ENCODE data around the gene CDCA4.
"Not testable (repeated sequence)": the region's sequence is repeated elsewhere in the genome, so short reads cannot be mapped to it uniquely, and the experiment has no call there.

The CDCA4 gene

GRCh38 chr14:105056303-105056831 is 35.5 kb upstream of the CDCA4 start:
- DNase-seq = no peak

DNA sequence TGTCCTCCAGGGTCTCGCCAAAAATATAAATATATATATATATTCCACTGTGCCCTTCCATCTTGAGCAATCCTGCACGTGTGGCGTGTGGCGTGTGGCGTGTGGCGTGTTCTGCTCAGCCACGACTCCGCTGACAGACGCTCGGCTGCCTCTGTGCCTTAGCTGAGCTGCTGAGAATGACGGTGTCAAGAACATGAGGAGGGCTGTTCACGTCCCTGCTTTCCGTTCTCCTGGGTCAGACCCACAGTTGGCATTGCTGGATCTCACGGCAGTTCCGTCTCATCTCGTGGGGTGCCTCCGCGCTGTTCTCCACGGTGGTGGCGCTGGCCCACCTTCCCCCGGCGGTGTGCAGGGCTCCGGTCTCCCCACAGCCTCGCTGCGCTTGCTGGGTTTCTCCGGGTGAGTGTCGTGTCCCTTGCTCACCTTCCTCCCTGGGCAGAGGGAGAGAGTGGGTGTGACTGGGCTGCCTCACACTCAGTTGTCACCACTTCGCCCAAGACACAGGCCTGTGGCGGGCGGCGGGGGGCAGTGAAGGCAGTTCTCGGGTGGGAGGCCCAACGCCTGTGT is 34.9 kb upstream of the CDCA4 start:
- no peak for DNase-seq

GRCh38 chr14:105055334-105055733 is 34.5 kb upstream of the CDCA4 start:
- no peak for DNase-seq

DNA sequence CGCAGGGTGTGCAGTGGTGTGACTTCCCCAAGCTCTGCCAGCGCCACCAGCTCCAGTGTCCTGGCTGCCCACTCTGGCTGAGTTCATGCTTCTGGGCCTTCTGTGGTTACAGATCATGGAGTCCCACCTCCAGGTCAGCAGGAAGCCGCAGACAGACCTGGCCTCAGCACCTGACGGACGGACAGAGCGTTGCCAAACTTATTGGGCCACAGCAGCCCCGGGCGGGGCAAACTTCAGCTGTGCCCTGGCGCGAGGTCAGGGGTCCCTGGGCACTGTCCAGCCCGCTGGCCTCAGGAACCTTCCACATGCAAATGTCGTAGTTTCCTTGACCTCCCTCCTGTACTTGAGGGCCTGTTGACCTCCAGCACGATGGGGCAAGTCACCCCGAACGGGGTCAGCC is 33.1 kb upstream of the CDCA4 start:
- DNase-seq = no peak

DNA sequence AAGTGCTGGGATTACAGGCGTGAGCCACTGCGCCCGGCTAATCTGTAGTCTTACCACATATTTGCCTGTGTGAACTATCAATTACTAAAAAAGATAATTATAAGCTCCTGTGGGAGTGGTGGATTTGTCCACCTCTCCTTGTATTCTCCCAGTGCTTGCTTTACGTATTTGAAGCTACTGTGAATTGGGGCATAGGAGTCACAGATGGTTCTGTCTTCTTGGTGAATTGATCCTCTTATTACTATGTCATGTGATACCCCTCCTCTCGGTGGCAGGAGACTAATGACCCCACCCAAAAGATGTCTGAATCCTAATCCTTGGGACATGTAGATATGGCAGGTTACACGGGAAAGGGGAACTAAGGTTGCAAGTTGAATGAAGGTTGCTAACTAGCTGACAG is 32.5 kb upstream of the CDCA4 start:
- DNase-seq = no peak

DNA sequence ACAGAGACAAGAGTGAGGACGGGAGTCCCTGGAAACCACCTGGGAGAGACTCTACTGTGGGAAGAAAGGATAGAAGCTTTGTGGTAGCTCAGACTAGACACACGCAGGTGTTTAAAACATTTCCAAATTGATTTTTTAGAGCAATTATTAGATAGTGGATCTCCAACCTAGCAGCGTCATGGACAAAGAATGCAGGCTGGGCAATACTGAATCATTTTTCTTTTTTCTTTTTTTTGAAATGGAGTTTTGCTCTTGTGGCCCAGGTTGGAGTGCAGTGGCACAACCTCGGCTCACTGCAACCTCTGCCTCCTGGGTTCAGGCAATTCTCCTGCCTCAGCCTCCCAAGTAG is 31.2 kb upstream of the CDCA4 start:
- DNase-seq = no peak

- no peak for DNase-seq
Observed at GRCh38 chr14:105051182-105052109, 30.6 kb upstream of the CDCA4 start.

DNA sequence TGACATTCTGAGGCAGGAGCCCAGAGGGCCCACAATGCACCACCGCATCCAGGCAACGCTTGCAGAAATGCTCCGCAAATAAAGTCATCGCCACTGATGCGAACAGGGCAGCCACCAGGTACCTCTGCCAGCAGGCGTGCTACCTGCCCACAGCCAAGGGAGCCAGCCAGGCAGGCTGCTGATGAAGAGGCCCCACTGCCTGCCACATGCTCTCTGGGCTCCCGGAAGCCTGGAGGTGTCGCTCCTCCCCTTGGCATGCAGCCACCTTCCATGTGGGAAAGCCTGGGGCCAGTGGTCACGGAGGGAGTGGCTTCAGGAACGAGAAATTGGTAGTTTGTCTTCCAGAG is 29.6 kb upstream of the CDCA4 start:
- peak; percentile 40 for DNase-seq

DNA sequence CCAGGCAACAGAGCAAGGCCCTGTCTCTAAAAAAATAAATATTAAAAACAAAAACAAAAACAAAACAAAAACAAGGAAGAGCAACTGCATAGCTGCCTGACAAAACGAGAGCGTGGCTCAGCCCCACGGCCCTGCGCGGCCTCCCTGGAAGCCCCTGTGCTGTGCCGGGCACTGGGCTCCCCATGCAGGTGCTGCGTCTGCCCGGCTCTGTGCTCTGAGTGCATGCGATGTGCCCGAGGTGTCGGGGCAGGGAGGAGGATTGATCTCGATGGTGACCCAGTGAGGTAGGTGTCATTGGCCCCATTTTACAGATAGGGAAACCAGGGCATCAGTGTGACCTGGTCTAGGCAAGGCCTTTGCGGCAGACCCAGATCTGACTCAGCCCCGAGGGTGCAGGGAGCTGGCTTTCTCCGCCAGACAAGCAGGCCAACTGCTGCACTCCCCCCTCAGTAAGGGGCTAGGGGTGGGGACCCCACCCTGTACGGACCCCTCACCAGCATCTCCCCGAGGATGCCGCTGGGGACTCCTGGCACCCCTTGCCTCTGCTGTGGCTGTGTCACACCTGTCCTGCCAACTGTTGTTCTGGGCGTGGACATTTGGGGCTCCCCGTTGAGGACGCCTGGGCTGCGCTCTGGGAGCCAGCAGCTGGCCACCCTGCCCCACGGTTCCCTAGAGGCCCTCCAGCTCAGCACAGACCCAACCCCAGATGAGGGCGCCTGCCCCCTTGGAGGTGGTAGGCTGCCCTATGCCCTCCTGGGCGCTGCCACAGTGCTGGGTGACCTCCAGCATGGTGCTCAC is 29.1 kb upstream of the CDCA4 start:
- no peak for DNase-seq

- no peak for DNase-seq
Observed at GRCh38 chr14:105047283-105048016, 26.6 kb upstream of the CDCA4 start.

DNA sequence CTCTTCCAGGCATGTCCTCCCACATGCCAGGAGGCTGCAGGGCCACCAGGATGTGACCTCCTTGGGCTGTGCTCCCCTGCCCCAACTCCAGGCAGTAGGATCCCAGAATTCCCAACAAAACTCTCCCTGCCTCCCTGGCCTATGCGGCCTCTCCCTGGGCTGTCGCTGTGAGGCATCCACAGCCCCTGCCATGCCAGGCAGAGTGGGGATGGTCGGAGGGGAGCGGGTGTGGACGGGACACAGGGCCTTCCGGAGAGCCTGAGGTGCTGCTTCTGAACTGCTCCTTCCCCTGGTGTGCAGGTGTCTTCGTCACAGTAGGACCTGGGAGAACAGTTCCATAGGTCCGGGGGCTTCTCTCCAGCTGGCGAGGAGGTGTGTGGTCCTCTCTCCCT is 26.0 kb upstream of the CDCA4 start:
- no peak for DNase-seq

- DNase-seq = peak; percentile 33
Observed at GRCh38 chr14:105045710-105046326, 24.9 kb upstream of the CDCA4 start.

DNA sequence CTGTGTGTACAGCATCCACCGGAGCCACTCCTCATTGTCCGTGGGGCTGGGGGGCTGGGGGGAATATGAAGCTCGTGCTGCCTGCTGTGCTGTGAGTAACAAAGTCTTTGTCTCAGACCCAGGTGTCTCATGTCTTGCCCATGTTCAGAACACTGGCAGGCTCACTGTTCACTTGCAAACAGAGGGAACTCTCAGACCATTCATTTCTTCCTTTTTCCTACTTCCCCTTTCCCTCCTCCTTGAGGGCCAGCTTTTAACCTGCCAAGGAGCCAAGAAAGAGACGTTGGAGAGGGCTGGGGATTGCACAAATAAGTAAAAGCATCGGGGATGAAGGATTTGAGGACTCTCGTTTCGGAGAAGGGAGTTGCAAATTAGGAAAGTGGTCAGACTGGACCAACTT is 22.8 kb upstream of the CDCA4 start:
- DNase-seq = no peak

DNA sequence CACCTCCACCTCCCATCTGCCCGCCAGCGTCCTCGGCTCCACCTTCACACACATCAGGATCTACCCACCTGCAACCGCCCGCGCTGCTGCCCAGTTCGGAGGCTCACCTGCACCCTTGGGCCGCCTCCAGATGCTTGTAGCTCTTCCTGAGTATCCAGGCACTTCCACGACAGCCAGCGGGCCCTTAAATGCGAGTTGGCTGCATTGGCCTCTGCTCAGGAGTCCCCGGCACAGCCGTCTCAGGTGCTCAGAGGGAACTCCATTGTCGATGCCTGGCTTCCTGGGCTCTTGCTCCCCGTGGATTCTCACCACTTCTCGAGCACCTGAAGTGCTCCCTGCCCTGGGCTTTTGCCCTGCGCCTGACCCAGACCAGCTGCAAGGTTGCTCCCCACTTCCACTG is 21.9 kb upstream of the CDCA4 start:
- DNase-seq = no peak

- DNase-seq = no peak
Observed at GRCh38 chr14:105041841-105042765, 21.2 kb upstream of the CDCA4 start.

DNA sequence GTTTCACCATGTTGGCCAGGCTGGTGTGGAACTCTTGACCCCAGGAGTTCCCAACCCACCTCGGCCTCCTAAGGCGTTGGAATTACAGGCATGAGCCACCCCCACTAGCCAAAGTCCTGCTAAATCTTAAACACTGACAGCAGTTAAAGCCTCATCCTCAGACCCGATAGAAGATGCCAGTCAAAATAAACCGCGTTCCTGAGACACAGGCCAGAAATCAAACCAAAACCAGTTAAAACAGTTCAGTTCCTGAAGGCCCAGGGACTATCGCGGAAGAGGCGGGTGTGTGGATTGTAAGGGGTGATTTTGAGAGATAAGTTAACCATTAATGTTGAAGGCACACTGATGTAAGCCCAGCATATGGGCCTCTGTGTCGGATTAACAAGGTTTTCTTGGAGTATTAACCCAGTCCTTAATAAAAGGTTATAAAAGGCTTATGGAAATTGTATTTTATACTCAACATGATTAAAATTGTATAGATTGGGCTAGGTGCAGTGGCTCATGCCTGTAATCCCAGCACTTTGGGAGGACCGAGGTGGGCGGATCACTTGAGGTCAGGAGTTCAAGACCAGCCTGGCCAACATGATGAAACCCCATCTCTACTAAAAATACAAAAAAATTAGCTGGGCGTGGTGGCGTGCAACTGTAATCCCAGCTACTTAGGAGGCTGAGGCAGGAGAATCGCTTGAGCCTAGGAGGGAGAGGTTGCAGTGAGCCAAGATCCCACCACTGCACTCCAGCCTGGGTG is 18.7 kb upstream of the CDCA4 start:
- DNase-seq = no peak

- not testable (repeated sequence) for DNase-seq
Observed at GRCh38 chr14:105035616-105036015, 14.7 kb upstream of the CDCA4 start.

DNA sequence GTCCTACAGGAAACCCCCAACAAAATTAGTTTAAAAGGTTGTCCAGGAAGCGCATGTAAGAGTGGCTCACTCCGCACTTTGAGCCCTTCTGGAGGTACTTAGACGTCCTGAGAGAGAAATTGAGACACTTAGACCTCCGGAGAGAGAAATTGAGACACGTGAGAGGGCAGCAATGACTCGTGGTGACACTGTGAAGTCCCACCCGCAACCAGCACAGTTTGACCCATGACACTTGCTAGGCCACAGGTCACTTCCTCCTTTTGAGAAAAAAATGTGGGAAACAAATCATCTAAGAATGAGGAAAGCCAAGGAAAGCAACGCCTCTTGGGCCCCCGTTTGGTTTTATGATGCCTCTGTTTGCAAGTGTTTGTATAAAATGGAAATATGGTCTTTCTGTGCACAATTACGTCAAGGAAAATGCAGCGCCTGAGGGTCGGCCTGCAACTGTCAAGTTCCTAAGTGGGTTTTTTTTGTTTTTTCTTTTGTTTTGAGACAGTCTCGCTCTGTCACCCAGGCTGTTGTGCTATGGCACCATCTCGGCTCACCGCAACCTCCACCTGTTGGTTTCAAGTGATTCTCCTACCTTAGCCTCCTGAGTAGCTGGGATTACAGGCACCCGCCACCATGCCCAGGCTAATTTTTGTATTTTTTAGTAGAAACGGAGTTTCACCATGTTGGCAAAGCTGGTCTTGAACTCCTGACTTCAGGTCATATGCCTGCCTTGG is 13.6 kb upstream of the CDCA4 start:
- no peak for DNase-seq

DNA sequence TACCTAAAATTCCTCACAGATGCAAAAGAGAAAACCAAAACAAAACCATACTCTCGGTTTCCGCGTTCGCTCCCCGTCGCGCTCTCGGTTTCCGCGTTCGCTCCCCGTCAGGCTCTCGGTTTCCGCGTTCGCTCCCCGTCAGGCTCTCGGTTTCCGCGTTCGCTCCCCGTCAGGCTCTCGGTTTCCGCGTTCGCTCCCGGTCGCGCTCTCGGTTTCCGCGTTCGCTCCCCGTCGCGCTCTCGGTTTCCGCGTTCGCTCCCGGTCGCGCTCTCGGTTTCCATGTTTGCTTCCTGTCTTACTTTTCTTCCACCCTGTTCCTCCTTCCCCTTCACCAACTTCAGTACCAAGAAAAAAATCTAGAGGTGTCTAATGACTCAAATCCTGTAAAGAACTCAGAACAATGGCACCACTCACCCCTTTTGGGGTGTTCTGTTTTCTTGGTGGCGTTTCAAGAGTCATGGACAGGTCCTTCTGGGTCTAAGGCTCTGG is 12.6 kb upstream of the CDCA4 start:
- not testable (repeated sequence) for DNase-seq

- DNase-seq = not testable (repeated sequence)
Observed at GRCh38 chr14:105032451-105032901, 11.6 kb upstream of the CDCA4 start.
